Measurements from ENCODE around the gene RABL2B.
"Not testable (repeated sequence)": the region's sequence is repeated elsewhere in the genome, so short reads cannot be mapped to it uniquely, and the experiment has no call there.

The RABL2B gene

DNA sequence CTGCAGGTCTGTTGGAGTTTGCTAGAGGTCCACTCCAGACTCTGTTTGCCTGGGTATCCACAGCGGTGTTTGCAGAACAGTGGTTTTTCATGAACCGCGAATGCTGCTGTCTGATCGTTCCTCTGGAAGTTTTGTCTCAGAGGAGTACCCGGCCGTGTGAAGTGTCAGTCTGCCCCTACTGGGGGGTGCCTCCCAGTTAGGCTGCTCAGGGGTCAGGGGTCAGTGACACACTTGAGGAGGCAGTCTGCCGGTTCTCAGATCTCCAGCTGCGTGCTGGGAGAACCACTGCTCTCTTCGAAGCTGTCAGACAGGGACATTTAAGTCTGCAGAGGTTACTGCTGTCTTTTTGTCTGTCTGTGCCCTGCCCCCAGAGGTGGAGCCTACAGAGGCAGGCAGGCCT lies 27.0 kb downstream of the RABL2B start:
- not testable (repeated sequence) for H3K4me3 ChIP-seq (ENCODE audit: low read depth in 1 of 2, low read length in 1 of 2); H3K4me1 ChIP-seq (ENCODE audit: control insufficient read depth in 1 of 2, insufficient read depth in 1 of 2, low read depth in 1 of 2, low read length in 1 of 2); H3K36me3 ChIP-seq; H3K27ac ChIP-seq; H3K9me3 ChIP-seq
- peaks cover 22% of the 10 kb centered on the region for H3K27me3 ChIP-seq

DNA sequence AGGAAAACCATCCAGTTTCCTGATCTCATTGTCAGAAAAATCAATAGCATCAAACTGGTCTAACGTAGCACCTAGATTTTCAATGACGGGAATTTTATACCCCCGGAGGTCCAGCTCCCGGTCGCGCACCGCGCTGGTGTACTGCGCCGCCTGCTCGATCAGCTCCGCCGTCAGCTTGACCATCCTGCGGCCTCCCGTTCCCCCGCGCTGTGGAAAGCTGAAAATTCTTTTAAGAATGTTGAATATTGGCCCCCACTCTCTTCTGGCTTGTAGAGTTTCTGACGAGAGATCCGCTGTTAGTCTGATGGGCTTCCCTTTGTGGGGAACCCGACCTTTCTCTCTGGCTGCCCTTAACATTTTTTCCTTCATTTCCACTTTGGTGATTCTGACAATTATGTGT lies 28.2 kb downstream of the RABL2B start:
- H3K4me1 ChIP-seq (ENCODE audit: control insufficient read depth in 1 of 2, insufficient read depth in 1 of 2, low read depth in 1 of 2, low read length in 1 of 2) = not testable (repeated sequence)

DNA sequence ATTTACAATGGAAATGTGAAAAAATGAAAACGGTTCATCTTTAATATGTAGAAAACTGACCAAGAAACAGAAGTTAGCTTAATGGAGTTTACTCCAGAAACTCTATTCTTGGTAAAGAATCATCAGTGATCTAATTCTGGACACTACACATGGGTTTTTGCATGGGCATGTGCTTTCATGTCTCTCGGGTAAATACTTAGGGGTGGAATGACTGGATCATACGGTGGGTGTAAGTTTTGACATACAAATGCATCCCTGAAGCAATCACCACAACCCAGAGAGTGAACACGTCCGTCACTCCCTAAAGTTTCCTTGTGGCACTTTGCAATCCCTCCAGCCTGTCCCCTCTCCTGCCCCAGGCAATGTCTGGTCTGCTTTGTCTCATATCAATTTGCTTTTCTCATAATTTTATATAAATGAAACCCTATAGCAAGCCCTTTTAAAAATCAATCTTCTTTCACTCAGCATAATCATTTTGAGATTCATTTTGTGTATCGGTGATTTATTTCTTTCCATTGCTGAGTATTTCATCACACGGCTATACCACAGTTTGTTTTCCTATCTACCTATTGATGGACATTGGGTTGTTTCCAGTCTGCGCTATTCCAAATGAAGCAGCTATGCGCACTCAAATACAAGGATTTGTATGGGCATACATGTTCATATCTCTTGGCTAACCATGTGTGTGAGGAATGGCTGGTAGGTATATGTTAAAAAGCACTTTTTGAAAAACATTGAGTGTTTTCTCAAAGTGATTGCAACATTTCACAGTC lies 33.9 kb downstream of the RABL2B start:
- not testable (repeated sequence) for H3K4me3 ChIP-seq (ENCODE audit: low read depth in 1 of 2, low read length in 1 of 2); H3K36me3 ChIP-seq; H3K9me3 ChIP-seq; H3K27ac ChIP-seq; H3K27me3 ChIP-seq; H3K4me1 ChIP-seq (ENCODE audit: control insufficient read depth in 1 of 2, insufficient read depth in 1 of 2, low read depth in 1 of 2, low read length in 1 of 2)

More for the DNA sequence above, 28.2 kb downstream of the RABL2B start:
- not testable (repeated sequence) for H3K36me3 ChIP-seq; H3K4me3 ChIP-seq (ENCODE audit: low read depth in 1 of 2, low read length in 1 of 2); H3K9me3 ChIP-seq; H3K27ac ChIP-seq
- peaks cover 22% of the 10 kb centered on the region for H3K27me3 ChIP-seq

DNA sequence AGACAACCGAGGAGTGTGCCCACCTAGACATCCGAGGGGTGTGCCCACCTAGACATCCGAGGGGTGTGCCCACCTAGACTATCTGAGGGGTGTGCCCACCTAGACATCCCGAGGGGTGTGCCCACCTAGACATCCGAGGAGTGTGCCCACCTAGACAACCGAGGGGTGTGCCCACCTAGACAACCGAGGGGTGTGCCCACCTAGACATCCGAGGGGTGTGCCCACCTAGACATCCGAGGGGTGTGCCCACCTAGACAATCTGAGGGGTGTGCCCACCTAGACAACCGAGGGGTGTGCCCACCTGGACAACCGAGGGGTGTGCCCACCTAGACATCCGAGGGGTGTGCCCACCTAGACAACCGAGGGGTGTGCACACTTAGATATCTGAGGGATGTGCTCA lies 34.8 kb downstream of the RABL2B start:
- H3K9me3 ChIP-seq; H3K4me3 ChIP-seq (ENCODE audit: low read depth in 1 of 2, low read length in 1 of 2); H3K4me1 ChIP-seq (ENCODE audit: control insufficient read depth in 1 of 2, insufficient read depth in 1 of 2, low read depth in 1 of 2, low read length in 1 of 2); H3K36me3 ChIP-seq; H3K27ac ChIP-seq; H3K27me3 ChIP-seq: not testable (repeated sequence)

DNA sequence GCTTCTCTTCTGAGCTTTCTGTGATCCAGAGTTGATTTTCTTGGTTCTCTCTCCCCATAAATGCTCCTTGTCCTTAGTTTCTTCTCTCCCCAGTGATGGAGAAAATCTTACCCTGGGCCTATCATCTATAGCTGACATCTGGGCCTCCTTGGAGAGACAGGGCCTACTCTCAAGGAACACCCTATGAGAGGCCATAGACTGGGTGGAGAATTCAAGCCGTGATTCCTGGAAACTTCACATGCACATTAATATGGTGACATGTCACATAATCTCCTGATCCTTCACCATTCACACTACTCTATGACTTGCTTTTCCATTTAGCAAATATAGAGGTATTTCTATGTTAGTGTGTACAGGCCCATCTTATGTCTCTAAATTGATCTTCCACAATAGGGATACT lies 35.9 kb downstream of the RABL2B start:
- H3K36me3 ChIP-seq; H3K4me3 ChIP-seq (ENCODE audit: low read depth in 1 of 2, low read length in 1 of 2): not testable (repeated sequence)

DNA sequence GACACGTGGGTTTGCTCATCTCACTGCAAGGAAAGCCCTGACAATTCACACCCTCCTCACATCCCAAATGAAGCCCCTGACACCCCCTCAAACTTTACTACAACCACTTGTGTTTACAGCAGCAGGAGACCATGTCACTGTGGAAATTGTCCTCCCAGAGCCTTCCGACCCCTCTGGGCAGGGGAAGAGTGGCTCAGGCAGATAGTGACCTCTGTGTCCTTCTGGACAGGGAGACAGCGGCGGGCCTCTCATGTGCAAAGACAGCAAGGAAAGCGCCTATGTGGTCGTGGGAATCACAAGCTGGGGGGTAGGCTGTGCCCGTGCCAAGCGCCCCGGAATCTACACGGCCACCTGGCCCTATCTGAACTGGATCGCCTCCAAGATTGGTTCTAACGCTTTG lies 39.0 kb downstream of the RABL2B start:
- H3K4me1 ChIP-seq (ENCODE audit: control insufficient read depth in 1 of 2, insufficient read depth in 1 of 2, low read depth in 1 of 2, low read length in 1 of 2); H3K36me3 ChIP-seq; H3K27me3 ChIP-seq; H3K27ac ChIP-seq; H3K4me3 ChIP-seq (ENCODE audit: low read depth in 1 of 2, low read length in 1 of 2); H3K9me3 ChIP-seq: not testable (repeated sequence)

More for the DNA sequence above, 35.9 kb downstream of the RABL2B start:
- H3K9me3 ChIP-seq; H3K4me1 ChIP-seq (ENCODE audit: control insufficient read depth in 1 of 2, insufficient read depth in 1 of 2, low read depth in 1 of 2, low read length in 1 of 2); H3K27ac ChIP-seq; H3K27me3 ChIP-seq: not testable (repeated sequence)

DNA sequence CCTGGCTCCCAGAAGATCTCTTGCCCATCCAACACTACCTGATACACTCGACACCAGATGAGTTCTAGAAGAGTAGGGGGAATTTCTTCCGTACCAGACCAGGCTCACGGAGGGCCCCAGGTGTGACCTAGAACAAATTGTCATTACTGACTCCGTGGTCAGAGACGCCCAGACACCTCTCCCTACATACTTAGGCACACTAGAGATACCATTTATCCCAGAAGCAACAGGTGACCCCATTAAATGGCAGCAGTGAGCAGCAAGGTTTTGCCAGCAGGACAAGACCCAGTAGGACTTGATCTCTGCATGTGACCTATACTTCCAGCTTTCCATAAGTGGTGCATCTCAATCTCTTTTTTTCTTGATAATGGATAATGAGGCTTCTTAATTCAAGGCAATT lies 42.7 kb downstream of the RABL2B start:
- not testable (repeated sequence) for H3K4me3 ChIP-seq (ENCODE audit: low read depth in 1 of 2, low read length in 1 of 2); H3K4me1 ChIP-seq (ENCODE audit: control insufficient read depth in 1 of 2, insufficient read depth in 1 of 2, low read depth in 1 of 2, low read length in 1 of 2); H3K36me3 ChIP-seq; H3K9me3 ChIP-seq; H3K27me3 ChIP-seq; H3K27ac ChIP-seq

DNA sequence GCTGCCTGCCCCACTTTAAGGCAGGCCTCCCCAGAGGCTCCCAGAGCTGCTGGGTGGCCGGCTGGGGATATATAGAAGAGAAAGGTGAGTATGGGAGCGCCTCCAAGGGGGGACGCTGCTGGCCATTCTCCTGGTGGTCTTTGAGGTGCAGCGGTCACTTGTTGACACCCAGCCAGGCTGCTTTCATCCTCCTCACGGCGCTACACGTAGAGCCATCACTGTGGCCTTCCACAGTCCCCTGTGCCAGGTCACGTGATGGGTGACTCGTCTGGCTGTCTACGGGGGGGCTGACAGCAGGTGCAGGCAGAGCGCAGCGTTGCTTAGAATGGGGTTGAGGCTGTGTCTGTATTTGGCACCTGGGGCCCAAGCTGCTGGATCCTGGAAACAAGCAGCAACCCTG lies 43.5 kb downstream of the RABL2B start:
- H3K27ac ChIP-seq = no peak overlapping the region
- no peaks in the 10 kb centered on the region for H3K36me3 ChIP-seq
- no peaks in the 10 kb centered on the region for H3K4me1 ChIP-seq (ENCODE audit: control insufficient read depth in 1 of 2, insufficient read depth in 1 of 2, low read depth in 1 of 2, low read length in 1 of 2)
- TF ChIP-seq, protein P1, sequence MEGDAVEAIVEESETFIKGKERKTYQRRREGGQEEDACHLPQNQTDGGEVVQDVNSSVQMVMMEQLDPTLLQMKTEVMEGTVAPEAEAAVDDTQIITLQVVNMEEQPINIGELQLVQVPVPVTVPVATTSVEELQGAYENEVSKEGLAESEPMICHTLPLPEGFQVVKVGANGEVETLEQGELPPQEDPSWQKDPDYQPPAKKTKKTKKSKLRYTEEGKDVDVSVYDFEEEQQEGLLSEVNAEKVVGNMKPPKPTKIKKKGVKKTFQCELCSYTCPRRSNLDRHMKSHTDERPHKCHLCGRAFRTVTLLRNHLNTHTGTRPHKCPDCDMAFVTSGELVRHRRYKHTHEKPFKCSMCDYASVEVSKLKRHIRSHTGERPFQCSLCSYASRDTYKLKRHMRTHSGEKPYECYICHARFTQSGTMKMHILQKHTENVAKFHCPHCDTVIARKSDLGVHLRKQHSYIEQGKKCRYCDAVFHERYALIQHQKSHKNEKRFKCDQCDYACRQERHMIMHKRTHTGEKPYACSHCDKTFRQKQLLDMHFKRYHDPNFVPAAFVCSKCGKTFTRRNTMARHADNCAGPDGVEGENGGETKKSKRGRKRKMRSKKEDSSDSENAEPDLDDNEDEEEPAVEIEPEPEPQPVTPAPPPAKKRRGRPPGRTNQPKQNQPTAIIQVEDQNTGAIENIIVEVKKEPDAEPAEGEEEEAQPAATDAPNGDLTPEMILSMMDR (IDR thresholded peaks at IDR 0.05) = no peak
- no peak overlapping the region for H3K4me3 ChIP-seq (ENCODE audit: low read depth in 1 of 2, low read length in 1 of 2)
- H3K9me3 ChIP-seq = no peaks in the 10 kb centered on the region
- no peaks in the 10 kb centered on the region for H3K27me3 ChIP-seq

DNA sequence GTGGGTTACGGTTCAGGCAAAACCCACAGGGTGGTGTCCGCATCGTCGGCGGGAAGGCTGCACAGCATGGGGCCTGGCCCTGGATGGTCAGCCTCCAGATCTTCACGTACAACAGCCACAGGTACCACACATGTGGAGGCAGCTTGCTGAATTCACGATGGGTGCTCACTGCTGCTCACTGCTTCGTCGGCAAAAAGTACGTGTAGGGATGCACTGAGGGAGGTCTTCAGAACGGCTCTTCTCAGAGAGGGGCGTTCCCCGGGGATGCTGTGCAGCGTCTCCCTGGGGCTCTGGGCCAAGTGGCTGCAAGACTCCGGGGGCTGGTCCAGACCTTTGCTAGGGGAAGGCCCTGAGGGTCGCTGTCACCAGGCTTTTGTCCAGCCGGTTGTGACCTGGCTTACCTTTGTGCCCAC lies 44.2 kb downstream of the RABL2B start:
- TF ChIP-seq, protein P1 (IDR thresholded peaks at IDR 0.05) = no peak
- no peaks in the 10 kb centered on the region for H3K9me3 ChIP-seq
- H3K27ac ChIP-seq = no peak overlapping the region
- H3K27me3 ChIP-seq = no peaks in the 10 kb centered on the region
- H3K4me3 ChIP-seq (ENCODE audit: low read depth in 1 of 2, low read length in 1 of 2) = no peak overlapping the region
- no peaks in the 10 kb centered on the region for H3K36me3 ChIP-seq
- no peaks in the 10 kb centered on the region for H3K4me1 ChIP-seq (ENCODE audit: control insufficient read depth in 1 of 2, insufficient read depth in 1 of 2, low read depth in 1 of 2, low read length in 1 of 2)

Measured in neutrophil (primary cell).